Measurements from ENCODE around the gene PRR14L. TPM values are rescaled to one million over a fixed set of nuclear protein-coding genes. Genes with fewer than 3 reads are reported as not detected.
"Not testable (repeated sequence)": the region's sequence is repeated elsewhere in the genome, so short reads cannot be mapped to it uniquely, and the experiment has no call there.

Gene PRR14L
- total and polyA plus RNA-seq, 2 of the 13 experiments (the other 11 are each of a cell fraction or from before 2014, with no cell fraction given) = 6.6 to 16.5 TPM

GRCh38 chr22:31694046-31694445 is 55.9 kb downstream of the PRR14L start:
- ATAC-seq; H3K27me3 ChIP-seq (ENCODE audit: control insufficient read depth in 1 of 2, insufficient read depth in 2 of 2, low read length in 2 of 2); H3K27ac ChIP-seq (ENCODE audit: extremely low read length, insufficient read depth, low read length); intact Hi-C loops (cut with micrococcal nuclease; ENCODE audit: unreplicated experiment); H3K4me1 ChIP-seq (ENCODE audit: insufficient read depth, low read length); H3K9ac ChIP-seq (ENCODE audit: insufficient read depth, low read depth, low read length); H4K20me1 ChIP-seq (ENCODE audit: insufficient read depth, low read length); POLR2A ChIA-PET; CTCF ChIA-PET (ENCODE audit: low intra/inter-chr PET ratio, low total read pairs); H3K4me2 ChIP-seq (ENCODE audit: low read depth, low read length); H3K79me2 ChIP-seq (ENCODE audit: insufficient read depth, low read length); DNase-seq (ENCODE audit: low spot score); BruUV-seq (replicated peaks); in situ Hi-C loops (cut with HindIII; ENCODE audit: extremely low pct_ligation_motif_present, low pct_unique_long_range_greater_than_20kb); H3K4me3 ChIP-seq (replicated peaks in 1 of 3; ENCODE audit: insufficient read depth in 1 of 3, low read depth in 2 of 3, low read length in 3 of 3); H3K9me3 ChIP-seq (ENCODE audit: low read length); H2AFZ ChIP-seq (ENCODE audit: low read length); FAIRE-seq: not testable (repeated sequence)
- 98% methylated on average over 11 of the region's 11 CpGs for WGBS (ENCODE audit: low lambda C conversion rate)
- H3K36me3 ChIP-seq (replicated peaks in 1 of 2; ENCODE audit: control insufficient read depth in 1 of 2, insufficient read depth in 2 of 2, low read length in 2 of 2) = peaks cover 10 to 42% of the 10 kb centered on the region in 2 experiments

DNA sequence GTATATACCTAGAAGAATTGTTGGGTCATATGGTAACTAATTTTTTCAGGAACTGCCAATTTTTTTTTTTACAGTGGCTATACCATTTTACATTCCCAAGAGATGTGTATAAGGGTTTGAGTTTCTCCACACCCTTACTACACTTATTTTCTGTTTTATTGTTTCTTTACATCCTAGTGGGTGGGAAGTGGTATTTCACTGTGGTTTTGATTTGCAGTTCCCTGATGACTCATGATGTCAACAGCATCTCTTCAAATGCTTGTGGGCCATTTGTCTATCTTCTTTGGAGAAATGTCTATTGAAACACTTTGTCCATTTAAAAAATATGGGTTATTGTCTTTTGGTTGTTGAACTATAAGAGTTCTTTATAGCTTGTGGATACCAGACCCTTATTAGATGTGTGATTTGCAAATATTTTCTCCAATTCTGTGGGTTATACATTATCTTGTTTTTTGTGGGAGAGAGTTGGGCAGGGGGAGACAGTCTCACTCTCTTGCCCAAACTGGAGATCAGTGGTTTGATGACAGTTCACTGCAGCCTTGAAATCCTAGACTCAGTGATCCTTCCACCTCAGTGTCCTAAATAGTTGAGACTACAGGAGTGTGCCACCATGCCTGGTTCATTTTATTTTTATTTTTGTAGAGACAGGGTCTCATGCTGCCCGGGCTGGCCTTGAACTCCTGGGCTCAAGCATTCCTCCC is 57.6 kb downstream of the PRR14L start:
- ATAC-seq = no peak
- FAIRE-seq = no peak
- no peak for TF ChIP-seq ZNF75D (CRISPR knock-in tag; IDR thresholded peaks at IDR 0.05; ENCODE audit: borderline replicate concordance)
- Histone ChIP-seq H3K4me2 (ENCODE audit: low read depth, low read length) (no peak overlapping the region), H3K9me3 (ENCODE audit: low read length) (no peaks in the 10 kb centered on the region), H3K27me3 (ENCODE audit: control insufficient read depth in 1 of 2, insufficient read depth in 2 of 2, low read length in 2 of 2) (no peaks in the 10 kb centered on the region), H3K36me3 (replicated peaks in 1 of 2; ENCODE audit: control insufficient read depth in 1 of 2, insufficient read depth in 2 of 2, low read length in 2 of 2) (peaks cover 11 to 41% of the 10 kb centered on the region in 2 experiments), H3K4me3 (replicated peaks in 1 of 3; ENCODE audit: insufficient read depth in 1 of 3, low read depth in 2 of 3, low read length in 3 of 3) (no peak overlapping the region), H3K79me2 (ENCODE audit: insufficient read depth, low read length) (no peaks in the 10 kb centered on the region), H3K9ac (ENCODE audit: insufficient read depth, low read depth, low read length) (no peak overlapping the region), H3K4me1 (ENCODE audit: insufficient read depth, low read length) (no peaks in the 10 kb centered on the region), H2AFZ (ENCODE audit: low read length) (no peak overlapping the region), H3K27ac (ENCODE audit: extremely low read length, insufficient read depth, low read length) (no peak overlapping the region), H4K20me1 (ENCODE audit: insufficient read depth, low read length) (no peaks in the 10 kb centered on the region)
- ChIA-PET POLR2A (no interaction called here), CTCF (ENCODE audit: low intra/inter-chr PET ratio, low total read pairs) (no interaction called here)
- intact Hi-C loops (cut with micrococcal nuclease; ENCODE audit: unreplicated experiment) = no loop called here
- in situ Hi-C loops (cut with HindIII; ENCODE audit: extremely low pct_ligation_motif_present, low pct_unique_long_range_greater_than_20kb) = no loop called here
- no peak for DNase-seq (ENCODE audit: low spot score)
- no TSS peak for BruUV-seq (replicated peaks)
- 100% methylated on average over 1 of the region's 1 CpG for WGBS (ENCODE audit: low lambda C conversion rate)

Measured in HepG2 (cell line).